MM.1S (cell line): ENCODE measurements around the gene PLEKHA7.

ENCODE experiments used
- CTCF ChIP-seq: fragments of 300-600 bp; sonication (generic); IDR thresholded peaks from 2 replicates; pipeline ENCODE4 v1.5.1; 2016; ENCODE audit warnings: antibody characterized with exemption, low read length, mixed read lengths
- EZH2 ChIP-seq: fragments of 300-600 bp; sonication (generic); optimal IDR thresholded peaks from 2 replicates; pipeline ENCODE3; 2017; ENCODE audit warnings: low read depth, mild to moderate bottlenecking, antibody characterized with exemption, low read length, mixed read lengths

- TF ChIP-seq CTCF, result no peak
- no peak for TF ChIP-seq EZH2
Measured at GRCh38 chr11:16859651-16860050, 154.6 kb downstream of the PLEKHA7 start.
